GM12878 (cell line): Measurements from ENCODE around the gene GALNT18. TPM values are rescaled to one million over a fixed set of nuclear protein-coding genes. Genes with fewer than 3 reads are reported as not detected.

Experiments used
- ATAC-seq: fragments of 200-7000 bp; cut with Tn5 transposase; 3 replicates; pipeline ENCODE4 v1.9.1; 2020; ENCODE audit warnings: mild to moderate bottlenecking, moderate library complexity
- BruUV-seq: library from RNA; stranded (reverse); fragments of 400-500 nt; replicated peaks from 2 replicates; lab custom pipeline; 2021; lab: Mats Ljungman, UMichigan
- CTCF ChIA-PET: fragments of 300-600 bp; sonication (Branson Sonifier 250); formaldehyde crosslinking; extraction: SDS; loops from one replicate; lab custom pipeline; 2021; ENCODE audit warnings: inconsistent platforms; lab: Yijun Ruan, JAX
- POLR2A ChIA-PET: fragments of 350-600 bp; formaldehyde crosslinking; extraction: SDS; loops from one replicate; lab custom pipeline; 2021; ENCODE audit warnings: inconsistent platforms; lab: Charles Lee
- RAD21 ChIA-PET: fragments of 300-600 bp; sonication (Branson Sonifier 250); formaldehyde crosslinking; loops from one replicate; lab custom pipeline; 2023; ENCODE audit warnings: antibody characterized with exemption; ENCODE audit not compliant: unreplicated experiment; lab: Charles Lee
- SMC1A ChIA-PET: fragments of 300-600 bp; sonication (Branson Sonifier 250); formaldehyde crosslinking; loops from one replicate; lab custom pipeline; 2023; ENCODE audit not compliant: unreplicated experiment, uncharacterized antibody; lab: Charles Lee
- DNase-seq: peaks from one replicate; pipeline ENCODE4 v3.0.0-alpha.2; 2011; ENCODE audit warnings: low read depth, low spot score
- FAIRE-seq: peaks from 3 replicates; lab custom pipeline; 2011; peaks lifted over from hg19 to GRCh38; lab: Jason Lieb, UNC
- H2AFZ ChIP-seq: 2 replicates; pipeline ENCODE4 v1.6.0; 2011; ENCODE audit warnings: low read depth, low read length, control low read depth; ENCODE audit not compliant: control insufficient read depth
- H3K27ac ChIP-seq: 2 replicates; pipeline ENCODE4 v1.5.1; 2011; ENCODE audit warnings: control low read depth; ENCODE audit not compliant: control insufficient read depth, insufficient read depth
- H3K27me3 ChIP-seq, 2 experiments: replicated peaks in 1 of 2; 2 replicates each; pipeline versions ENCODE4 v1.6.0 to v1.6.1; 2011; ENCODE audit warnings: low read length in 1 of 2; ENCODE audit not compliant: control insufficient read depth in 2 of 2, insufficient read depth in 2 of 2
- H3K36me3 ChIP-seq, 2 experiments: 2 replicates each; pipeline ENCODE4 v1.5.1; 2011; ENCODE audit warnings: low read length in 1 of 2; ENCODE audit not compliant: control insufficient read depth in 2 of 2, insufficient read depth in 2 of 2
- H3K4me1 ChIP-seq: 2 replicates; pipeline ENCODE4 v1.6.1; 2011; ENCODE audit warnings: mild to moderate bottlenecking, low read length, moderate library complexity, mixed read lengths; ENCODE audit not compliant: control insufficient read depth, insufficient read depth
- H3K4me2 ChIP-seq: 2 replicates; pipeline ENCODE4 v1.6.0; 2011; ENCODE audit warnings: control low read depth; ENCODE audit not compliant: control insufficient read depth, insufficient read depth
- H3K4me3 ChIP-seq: fragments of 200-600 bp; sonication (generic); 2 replicates; pipeline ENCODE4 v1.5.1; 2016
- H3K79me2 ChIP-seq: 2 replicates; pipeline ENCODE4 v1.6.0; 2011; ENCODE audit warnings: low read length; ENCODE audit not compliant: control insufficient read depth, insufficient read depth
- H3K9ac ChIP-seq: 2 replicates; pipeline ENCODE4 v1.8.0; 2011; ENCODE audit warnings: low read length, control low read depth, mixed read lengths; ENCODE audit not compliant: control insufficient read depth, insufficient read depth
- H3K9me3 ChIP-seq: replicated peaks from 3 replicates; pipeline ENCODE4 v1.5.1; 2011; ENCODE audit warnings: mild to moderate bottlenecking, low read length; ENCODE audit not compliant: control insufficient read depth, insufficient read depth
- H4K20me1 ChIP-seq: 2 replicates; pipeline ENCODE4 v1.6.0; 2011; ENCODE audit not compliant: control insufficient read depth, insufficient read depth
- BCLAF1 ChIP-seq: fragments of 450-650 bp; IDR thresholded peaks from 2 replicates; pipeline ENCODE4 v1.6.1; 2017; ENCODE audit warnings: antibody characterized with exemption, mild to moderate bottlenecking, moderate library complexity
- CBX5 ChIP-seq: sonication (generic); IDR thresholded peaks from 2 replicates; pipeline ENCODE4 v1.6.1; 2016; ENCODE audit warnings: low read depth, moderate library complexity, mild to moderate bottlenecking, inconsistent platforms
- CEBPB ChIP-seq, 2 experiments: fragments of 150-350 bp in 1 of 2; IDR thresholded peaks; 2 replicates each; pipeline ENCODE4 v1.6.1; 2012 to 2014; ENCODE audit warnings: low read depth in 2 of 2, low read length in 2 of 2, borderline replicate concordance in 1 of 2, inconsistent platforms in 1 of 2
- IKZF1 ChIP-seq: fragments of 450-650 bp; conservative IDR thresholded peaks from 2 replicates; pipeline ENCODE4 v1.6.1; 2017; ENCODE audit warnings: antibody characterized with exemption, mild to moderate bottlenecking
- MEF2A ChIP-seq: IDR thresholded peaks from 2 replicates; pipeline ENCODE4 v1.6.1; 2011; ENCODE audit warnings: low read depth, mild to moderate bottlenecking, low read length, moderate library complexity; ENCODE audit not compliant: insufficient read depth
- PAX8 ChIP-seq: fragments of 450-650 bp; IDR thresholded peaks from 2 replicates; pipeline ENCODE4 v1.6.1; 2017; ENCODE audit warnings: mild to moderate bottlenecking, moderate library complexity
- POLR2AphosphoS2 ChIP-seq: IDR thresholded peaks from 2 replicates; pipeline ENCODE4 v1.6.1; 2011; ENCODE audit warnings: low read depth, mild to moderate bottlenecking, low read length, improper control_type of control experiment, moderate library complexity
- PRDM15 ChIP-seq: fragments of 450-650 bp; formaldehyde crosslinking; IDR thresholded peaks from 2 replicates; pipeline ENCODE4 v1.4.0; 2020; ENCODE audit warnings: mild to moderate bottlenecking, moderate library complexity
- RCOR1 ChIP-seq: conservative IDR thresholded peaks from 2 replicates; pipeline ENCODE4 v1.6.1; 2012; ENCODE audit warnings: low read depth, low read length, improper control_type of control experiment
- WGBS: methylation state at CpG from one replicate; pipeline ENCODE4 v1.1.6; 2016; ENCODE audit warnings: low lambda C conversion rate; ENCODE audit not compliant: insufficient replicate concordance, insufficient coverage; ENCODE audit errors: missing lambda C conversion rate; 5-methylcytosine and 5-hydroxymethylcytosine counted together
- in situ Hi-C: fragments of 300-500 bp; cut with MboI; formaldehyde crosslinking; loops from 9 replicates; pipeline ENCODE4 v1.14.3; 2018; ENCODE audit warnings: mixed read lengths
- intact Hi-C: fragments of 100-400 bp; cut with micrococcal nuclease; formaldehyde crosslinking; loops from one replicate; pipeline ENCODE4 v1.14.2; 2022; ENCODE audit not compliant: unreplicated experiment
- polyA plus RNA-seq, 11 experiments: library from polyadenylated mRNA; depleted of rRNA in 4 of 11; unstranded in 6 of 11; stranded (reverse) in 5 of 11; fragments of >200 nt; fragmentation: Nextera tagmentation in 4 of 11; fragmentation: Illumina TruSeq in 1 of 11; extraction: Ambion mirVana in 4 of 11; extraction: Trizol in 1 of 11; gene quantifications; 1 replicate in 1 of 11; 2 replicates in 10 of 11; pipeline versions ENCODE4 v1.2.1 to v1.2.3, GENCODE V29; 2011 to 2016; ENCODE audit warnings: inconsistent platforms in 2 of 11, missing spikeins in 2 of 11, low read depth in 1 of 11
- total RNA-seq, 4 experiments: library from RNA; depleted of rRNA in 3 of 4; stranded (reverse); fragments of >200 nt in 3 of 4; fragmentation: Illumina TruSeq in 1 of 4; extraction: Trizol in 1 of 4; gene quantifications; 2 replicates each; pipeline versions ENCODE4 v1.2.1 to v1.2.3, GENCODE V29; 2013 to 2021

Gene GALNT18
- total and polyA plus RNA-seq, 10 of the 15 experiments (the other 5 are each of a cell fraction or from before 2014, with no cell fraction given), result 1.2 to 14.2 (median 6.3) TPM

- TF ChIP-seq BCLAF1 (no peak), CBX5 (no peak)
- TF ChIP-seq, all 136 proteins: peak for 0
Measured at GRCh38 chr11:11403763-11404725, 217.8 kb downstream of the GALNT18 start (continued).

GRCh38 chr11:11401960-11402535 is 219.8 kb downstream of the GALNT18 start:
- ChIA-PET CTCF (interaction anchor here (0.8 to 2.7 kb wide), 5 partner anchors 140 to 609 kb away, joined by 3 to 19 read pairs (median 5); no protein-coding TSS in a partner anchor), POLR2A (no interaction called here), SMC1A (interaction anchor here (1.5 to 2.2 kb wide), 4 partner anchors 16 to 387 kb away, joined by 3 to 5 read pairs (median 4); no protein-coding TSS in a partner anchor), RAD21 (interaction anchor here (1.0 to 3.0 kb wide), 3 partner anchors 233 to 385 kb away, joined by 3 to 12 read pairs (median 4); no protein-coding TSS in a partner anchor)
- FAIRE-seq (no peak), ATAC-seq (no peak), DNase-seq (no peak)
- Histone ChIP-seq H3K27ac (no peak overlapping the region), H3K9me3 (no peaks in the 10 kb centered on the region), H3K79me2 (no peaks in the 10 kb centered on the region), H3K9ac (no peak overlapping the region), H2AFZ (no peak overlapping the region), H4K20me1 (no peaks in the 10 kb centered on the region), H3K27me3 (no peaks in the 10 kb centered on the region), H3K4me2 (no peak overlapping the region), H3K36me3 (no peaks in the 10 kb centered on the region; a peak in 2 of 4 replicates), H3K4me1 (no peaks in the 10 kb centered on the region), H3K4me3 (no peak overlapping the region)
- no TSS peak for BruUV-seq
- in situ Hi-C loops (no loop called here), intact Hi-C loops (loop anchor here (2.0 kb wide), 1 partner anchor 385 kb away; no protein-coding TSS in a partner anchor)
- 30% methylated on average over 3 of the region's 3 CpGs for WGBS
- TF ChIP-seq PAX8, result no peak
- TF ChIP-seq RCOR1, result no peak
- TF ChIP-seq PRDM15 (CRISPR knock-in tag), result no peak
- TF ChIP-seq MEF2A, result no peak
- TF ChIP-seq POLR2AphosphoS2, result no peak
- TF ChIP-seq IKZF1, result no peak
- no peak for TF ChIP-seq CEBPB (IDR thresholded peaks at IDR 0.05; ENCODE audit: borderline replicate concordance in 1 of 2, low read depth in 2 of 2, low read length in 2 of 2)
